Bronchial epithelial cell (primary cell): Measurements from ENCODE around the gene KIF9. TPM values are rescaled to one million over a fixed set of nuclear protein-coding genes. Genes with fewer than 3 reads are reported as not detected.
"Not testable (repeated sequence)": the region's sequence is repeated elsewhere in the genome, so short reads cannot be mapped to it uniquely, and the experiment has no call there.

Source experiments
- DNase-seq: peaks from one replicate; pipeline ENCODE4 v3.0.0-alpha.2; 2010; ENCODE audit warnings: low read depth
- FAIRE-seq: peaks from 2 replicates; lab custom pipeline; 2011; peaks lifted over from hg19 to GRCh38; lab: Jason Lieb, UNC
- H3K27me3 ChIP-seq: 2 replicates; pipeline ENCODE4 v1.5.1; 2011; ENCODE audit warnings: low read length; ENCODE audit not compliant: control insufficient read depth, insufficient read depth
- H3K36me3 ChIP-seq: 2 replicates; pipeline ENCODE4 v1.5.1; 2011; ENCODE audit warnings: low read length; ENCODE audit not compliant: control insufficient read depth, insufficient read depth
- H3K4me3 ChIP-seq: 2 replicates; pipeline ENCODE4 v1.5.1; 2011; ENCODE audit warnings: mild to moderate bottlenecking, low read depth, low read length, control low read depth
- total RNA-seq: library from RNA; depleted of rRNA; stranded (reverse); fragments of >200 nt; gene quantifications from 2 replicates; pipeline ENCODE4 v1.2.1, GENCODE V29; 2014
- TF ChIP-seq, protein P1 (sequence below): IDR thresholded peaks from 2 replicates; pipeline ENCODE4 v1.5.1; 2011; ENCODE audit warnings: mild to moderate bottlenecking, moderate library complexity, low read length, control low read depth, inconsistent platforms; ENCODE audit not compliant: insufficient read depth, severe bottlenecking

Gene KIF9
- total RNA-seq, 1 donor from 2014 or later = 2.1 TPM

DNA sequence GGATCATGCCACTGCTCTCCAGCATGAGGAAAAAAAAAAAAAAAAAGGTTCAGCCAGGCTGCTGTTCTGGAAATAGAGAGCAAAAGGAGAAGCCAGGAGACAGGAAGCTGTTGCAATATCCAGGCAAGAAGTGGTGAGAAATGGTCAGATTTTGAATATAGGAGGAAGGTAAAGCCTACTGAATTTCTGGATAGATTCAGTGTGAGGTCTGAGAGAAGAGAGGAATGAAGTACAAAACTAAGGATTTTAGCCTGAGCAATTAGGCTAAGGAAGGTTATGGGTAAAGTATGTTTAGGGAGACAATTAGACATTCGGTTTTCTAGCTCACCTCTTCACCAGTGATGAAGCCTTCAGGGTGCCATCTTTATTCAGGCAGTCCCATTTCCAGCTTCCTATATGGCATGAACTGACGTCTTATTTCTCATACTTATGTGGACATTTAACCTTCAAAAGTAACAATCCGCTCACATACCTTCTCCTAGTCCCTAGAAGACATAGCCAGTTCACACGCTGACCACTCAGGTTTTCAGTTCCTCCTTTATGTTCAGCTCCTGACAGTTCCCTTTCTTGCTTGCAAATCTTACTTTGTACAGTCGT is 57.2 kb downstream of the KIF9 start:
- TF ChIP-seq, protein P1, sequence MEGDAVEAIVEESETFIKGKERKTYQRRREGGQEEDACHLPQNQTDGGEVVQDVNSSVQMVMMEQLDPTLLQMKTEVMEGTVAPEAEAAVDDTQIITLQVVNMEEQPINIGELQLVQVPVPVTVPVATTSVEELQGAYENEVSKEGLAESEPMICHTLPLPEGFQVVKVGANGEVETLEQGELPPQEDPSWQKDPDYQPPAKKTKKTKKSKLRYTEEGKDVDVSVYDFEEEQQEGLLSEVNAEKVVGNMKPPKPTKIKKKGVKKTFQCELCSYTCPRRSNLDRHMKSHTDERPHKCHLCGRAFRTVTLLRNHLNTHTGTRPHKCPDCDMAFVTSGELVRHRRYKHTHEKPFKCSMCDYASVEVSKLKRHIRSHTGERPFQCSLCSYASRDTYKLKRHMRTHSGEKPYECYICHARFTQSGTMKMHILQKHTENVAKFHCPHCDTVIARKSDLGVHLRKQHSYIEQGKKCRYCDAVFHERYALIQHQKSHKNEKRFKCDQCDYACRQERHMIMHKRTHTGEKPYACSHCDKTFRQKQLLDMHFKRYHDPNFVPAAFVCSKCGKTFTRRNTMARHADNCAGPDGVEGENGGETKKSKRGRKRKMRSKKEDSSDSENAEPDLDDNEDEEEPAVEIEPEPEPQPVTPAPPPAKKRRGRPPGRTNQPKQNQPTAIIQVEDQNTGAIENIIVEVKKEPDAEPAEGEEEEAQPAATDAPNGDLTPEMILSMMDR = no peak
- H3K36me3 ChIP-seq = no peaks in the 10 kb centered on the region
- H3K4me3 ChIP-seq = no peak overlapping the region
- DNase-seq = peak; percentile 11
- FAIRE-seq = no peak
- no peaks in the 10 kb centered on the region for H3K27me3 ChIP-seq

- DNase-seq = no peak
- Histone ChIP-seq H3K4me3 (no peak overlapping the region), H3K36me3 (no peaks in the 10 kb centered on the region), H3K27me3 (no peaks in the 10 kb centered on the region)
- no peak for FAIRE-seq
- TF ChIP-seq, protein P1 = no peak
Observed at GRCh38 chr3:47223755-47224154, 58.8 kb downstream of the KIF9 start.

DNA sequence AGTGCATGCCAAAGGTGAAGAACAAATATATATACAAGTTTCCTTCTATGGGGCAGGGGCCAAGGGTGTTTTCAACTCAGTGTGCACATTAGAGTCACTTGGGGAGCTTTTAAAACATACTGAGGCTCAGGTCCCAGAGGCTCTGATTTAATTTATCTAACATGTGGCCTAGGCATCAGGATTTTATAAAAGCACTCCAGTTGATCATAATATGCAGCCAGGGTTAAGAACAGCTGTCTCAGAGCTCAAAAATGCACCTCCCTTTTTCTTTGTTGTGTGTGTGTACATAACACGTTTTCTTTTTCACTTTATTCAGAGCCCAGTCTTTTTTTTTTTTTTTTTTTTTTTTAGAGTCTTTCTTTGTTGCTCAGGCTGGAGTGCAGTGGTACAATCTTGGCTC is 60.8 kb downstream of the KIF9 start:
- FAIRE-seq = no peak
- TF ChIP-seq, protein P1 = no peak

DNA sequence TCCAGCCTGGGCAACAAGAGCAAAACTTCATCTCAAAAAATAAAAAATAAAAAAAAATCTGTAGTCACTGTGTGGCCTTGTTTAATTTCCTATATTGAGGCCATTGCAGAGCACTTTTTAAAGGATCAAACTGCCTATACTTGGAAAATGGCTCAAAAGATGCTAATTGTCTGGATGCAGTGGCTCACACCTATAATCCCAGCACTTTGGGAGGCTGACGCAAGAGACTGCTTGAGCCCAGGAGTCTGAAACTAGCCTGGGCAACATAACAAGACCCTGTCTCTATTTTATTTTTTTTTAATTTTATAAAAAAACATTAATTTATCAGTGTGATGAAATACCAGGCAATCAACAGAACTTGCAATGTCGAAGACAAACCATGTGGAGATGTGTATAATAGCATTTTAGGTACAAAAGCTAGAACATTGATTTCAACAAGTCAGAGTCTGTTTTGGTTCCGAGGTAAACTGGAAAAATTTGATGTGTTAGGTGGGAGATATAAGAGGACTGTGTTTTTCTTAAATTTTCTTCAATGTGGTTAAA is 71.7 kb downstream of the KIF9 start:
- Histone ChIP-seq H3K36me3 (no peaks in the 10 kb centered on the region), H3K4me3 (no peak overlapping the region), H3K27me3 (no peaks in the 10 kb centered on the region)
- no peak for FAIRE-seq
- TF ChIP-seq, protein P1 = no peak
- no peak for DNase-seq

More for the DNA sequence above, 60.8 kb downstream of the KIF9 start:
- Histone ChIP-seq H3K36me3 (no peaks in the 10 kb centered on the region), H3K27me3 (no peaks in the 10 kb centered on the region), H3K4me3 (no peak overlapping the region)
- no peak for DNase-seq

GRCh38 chr3:47206022-47206421 is 76.6 kb downstream of the KIF9 start:
- H3K4me3 ChIP-seq, DNase-seq, H3K36me3 ChIP-seq, H3K27me3 ChIP-seq, FAIRE-seq: not testable (repeated sequence)

DNA sequence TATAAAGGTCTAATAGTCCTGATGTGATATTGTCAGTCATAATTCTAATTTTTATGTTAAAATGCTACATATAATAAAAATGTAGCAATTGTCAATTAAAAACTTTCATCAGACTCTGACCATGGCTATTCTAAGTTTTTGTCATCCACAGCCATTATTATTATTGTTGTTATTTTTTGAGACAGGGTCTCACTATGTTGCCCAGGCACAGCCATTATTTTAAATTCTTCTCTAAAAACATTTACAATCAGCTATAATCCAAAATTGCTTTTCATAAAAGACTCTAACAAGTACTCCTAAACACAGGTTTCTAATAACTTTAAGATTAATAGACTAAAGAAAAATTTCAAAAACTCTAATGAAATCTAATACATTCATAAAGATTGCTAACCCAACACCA is 77.7 kb downstream of the KIF9 start:
- TF ChIP-seq, protein P1 = no peak
- H3K4me3 ChIP-seq = no peak overlapping the region
- FAIRE-seq (no peak), DNase-seq (no peak)
- no peaks in the 10 kb centered on the region for H3K36me3 ChIP-seq
- no peaks in the 10 kb centered on the region for H3K27me3 ChIP-seq
